Measurements from ENCODE around the gene GUCY1A1. TPM values are rescaled to one million over a fixed set of nuclear protein-coding genes. Genes with fewer than 3 reads are reported as not detected.

Gene GUCY1A1
- total and polyA plus RNA-seq, 2 experiments from 2014 or later = not detected

DNA sequence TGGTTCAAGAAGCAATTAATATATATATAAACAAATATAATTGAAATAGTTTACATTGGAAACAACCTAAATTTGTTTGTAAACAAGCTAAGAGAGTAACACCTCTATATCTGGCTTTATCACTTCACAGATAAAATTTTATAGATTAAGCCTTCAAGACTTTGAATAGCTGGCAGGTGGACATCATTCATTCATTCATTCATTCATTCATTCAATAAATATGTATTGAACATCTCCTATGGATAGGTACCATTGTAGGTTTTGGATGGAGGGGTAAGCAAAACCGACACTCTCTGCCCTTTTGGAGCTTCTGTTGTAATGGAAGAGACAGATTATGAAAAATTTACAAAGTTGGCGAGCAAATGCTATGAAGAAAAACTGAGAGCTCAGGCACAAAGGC is 35.2 kb downstream of the GUCY1A1 start:
- TF ChIP-seq EZH2 (IDR thresholded peaks at IDR 0.05; ENCODE audit: insufficient read depth, poor library complexity, severe bottlenecking) = no peak
- DNase-seq = no peak
- 0 out of 2 replicates have a peak, but pooled peaks cover 3% of the 10 kb centered on the region for H3K9me2 ChIP-seq (ENCODE audit: insufficient read depth)
- in situ Hi-C loops (cut with MboI) = no loop called here
- no peak overlapping the region for H3K4me2 ChIP-seq (ENCODE audit: unreplicated experiment)
- H3K9me3 ChIP-seq (ENCODE audit: low read depth) = no peaks in the 10 kb centered on the region
- no peaks in the 10 kb centered on the region for H3K4me1 ChIP-seq (ENCODE audit: insufficient read depth)
- no peaks in the 10 kb centered on the region for H3K27me3 ChIP-seq (replicated peaks; ENCODE audit: insufficient read depth)
- H3K9ac ChIP-seq = no peak overlapping the region
- no peaks in the 10 kb centered on the region for H3K79me2 ChIP-seq (ENCODE audit: insufficient read depth)
- 36 to 37% methylated on average over 2 of the region's 2 CpGs for WGBS, 2 experiments (ENCODE audit: low coverage in 1 of 2, low lambda C conversion rate in 2 of 2, missing lambda C conversion rate in 2 of 2)
- H3K27ac ChIP-seq = no peak overlapping the region
- H4K20me1 ChIP-seq (ENCODE audit: insufficient read depth) = no peaks in the 10 kb centered on the region
- no peaks in the 10 kb centered on the region for H3F3A ChIP-seq (ENCODE audit: insufficient read depth)
- no peak overlapping the region for H3K4me3 ChIP-seq
- H2AFZ ChIP-seq = no peak overlapping the region
- H3K36me3 ChIP-seq (ENCODE audit: low read depth) = no peaks in the 10 kb centered on the region

DNA sequence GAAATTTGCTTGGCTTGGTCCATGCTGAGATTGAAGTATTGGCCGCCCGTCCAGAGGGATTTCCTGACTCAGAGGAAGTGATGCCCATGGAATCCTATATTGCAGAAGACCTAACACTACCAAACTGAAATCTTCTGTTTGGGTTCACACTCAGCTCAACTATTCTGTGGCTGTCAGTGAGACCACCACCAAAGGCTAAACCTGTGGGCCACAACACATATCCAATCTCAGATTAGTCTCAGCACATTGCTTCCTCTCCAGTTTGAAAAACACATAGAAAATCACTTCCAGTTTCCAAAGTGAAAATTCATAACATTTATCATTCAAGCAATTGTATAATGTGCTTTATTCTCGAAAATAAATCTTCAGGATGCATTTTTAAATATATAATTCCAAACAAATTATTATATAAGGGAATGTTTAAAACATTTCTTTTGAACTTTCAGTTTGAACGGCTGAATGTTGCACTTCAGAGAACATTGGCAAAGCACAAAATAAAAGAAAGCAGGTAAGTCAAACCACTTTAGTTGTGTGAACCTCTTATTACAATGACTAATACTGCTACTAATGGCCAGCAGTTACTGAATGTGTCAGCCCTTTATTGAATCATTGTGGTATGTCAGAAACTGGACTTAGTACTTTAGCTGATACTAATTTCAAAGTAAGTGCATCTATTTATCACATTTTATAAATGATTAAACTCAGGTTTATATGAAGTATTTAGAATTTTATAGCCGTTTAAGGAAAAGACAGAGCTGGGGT is 37.0 kb downstream of the GUCY1A1 start:
- Histone ChIP-seq H3K9ac (no peak overlapping the region), H3K9me3 (ENCODE audit: low read depth) (no peaks in the 10 kb centered on the region), H3K4me1 (ENCODE audit: insufficient read depth) (no peaks in the 10 kb centered on the region), H3F3A (ENCODE audit: insufficient read depth) (no peaks in the 10 kb centered on the region), H3K36me3 (ENCODE audit: low read depth) (no peaks in the 10 kb centered on the region), H3K4me2 (ENCODE audit: unreplicated experiment) (no peak overlapping the region), H2AFZ (no peak overlapping the region), H3K79me2 (ENCODE audit: insufficient read depth) (no peaks in the 10 kb centered on the region), H3K27ac (no peak overlapping the region), H3K27me3 (replicated peaks; ENCODE audit: insufficient read depth) (no peaks in the 10 kb centered on the region), H3K9me2 (ENCODE audit: insufficient read depth) (no peaks in the 10 kb centered on the region), H3K4me3 (no peak overlapping the region), H4K20me1 (ENCODE audit: insufficient read depth) (no peaks in the 10 kb centered on the region)
- WGBS, 2 experiments (ENCODE audit: low coverage in 1 of 2, low lambda C conversion rate in 2 of 2, missing lambda C conversion rate in 2 of 2) = 46 to 52% methylated on average over 5 of the region's 5 CpGs
- TF ChIP-seq EZH2 (IDR thresholded peaks at IDR 0.05; ENCODE audit: insufficient read depth, poor library complexity, severe bottlenecking) = no peak
- no peak for TF ChIP-seq EZH2phosphoT487 (IDR thresholded peaks at IDR 0.05; ENCODE audit: insufficient read depth, low read depth)
- DNase-seq = peak; percentile 38
- in situ Hi-C loops (cut with MboI) = no loop called here

DNA sequence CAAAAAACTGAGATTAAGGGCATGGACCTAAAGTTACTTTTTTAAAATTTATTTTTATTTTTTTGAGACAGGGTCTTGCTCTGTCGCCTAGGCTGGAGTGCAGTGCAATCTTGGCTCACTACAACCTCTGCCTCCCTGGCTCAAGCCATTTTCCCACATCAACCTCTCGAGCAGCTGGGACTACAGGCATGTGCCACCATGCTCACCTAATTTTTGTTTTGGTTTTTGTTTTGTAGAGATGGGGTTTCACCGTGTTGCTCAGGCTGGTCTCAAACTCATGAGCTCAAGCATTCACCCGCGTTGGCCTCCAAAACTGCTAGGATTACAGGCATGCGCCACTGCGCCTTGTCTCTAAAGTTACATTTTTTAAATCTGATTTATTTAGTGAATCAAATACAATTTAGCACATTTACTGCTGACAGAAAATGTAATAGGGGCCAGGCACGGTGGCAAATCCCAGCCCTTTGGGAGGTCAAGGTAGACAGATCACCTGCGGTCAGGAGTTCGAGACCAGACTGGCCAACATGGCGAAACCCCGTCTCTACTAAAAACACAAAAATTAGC is 38.3 kb downstream of the GUCY1A1 start:
- H3K36me3 ChIP-seq (ENCODE audit: low read depth) = no peaks in the 10 kb centered on the region
- H3K9me2 ChIP-seq (ENCODE audit: insufficient read depth) = no peaks in the 10 kb centered on the region
- H3K9me3 ChIP-seq (ENCODE audit: low read depth) = no peaks in the 10 kb centered on the region
- no peak overlapping the region for H3K4me2 ChIP-seq (ENCODE audit: unreplicated experiment)
- no peak overlapping the region for H2AFZ ChIP-seq
- H3K4me1 ChIP-seq (ENCODE audit: insufficient read depth) = no peaks in the 10 kb centered on the region
- WGBS, 2 experiments (ENCODE audit: low coverage in 1 of 2, low lambda C conversion rate in 2 of 2, missing lambda C conversion rate in 2 of 2) = 67 to 73% methylated on average over 12 of the region's 12 CpGs
- H3F3A ChIP-seq (ENCODE audit: insufficient read depth) = no peaks in the 10 kb centered on the region
- no peak overlapping the region for H3K27ac ChIP-seq
- no peaks in the 10 kb centered on the region for H3K27me3 ChIP-seq (replicated peaks; ENCODE audit: insufficient read depth)
- H3K4me3 ChIP-seq = no peak overlapping the region
- DNase-seq = no peak
- no peak overlapping the region for H3K9ac ChIP-seq
- no peak for TF ChIP-seq EZH2 (IDR thresholded peaks at IDR 0.05; ENCODE audit: insufficient read depth, poor library complexity, severe bottlenecking)
- no peak for TF ChIP-seq EZH2phosphoT487 (IDR thresholded peaks at IDR 0.05; ENCODE audit: insufficient read depth, low read depth)
- H3K79me2 ChIP-seq (ENCODE audit: insufficient read depth) = no peaks in the 10 kb centered on the region
- H4K20me1 ChIP-seq (ENCODE audit: insufficient read depth) = no peaks in the 10 kb centered on the region; the same call in 1 of the 2 replicates
- in situ Hi-C loops (cut with MboI) = no loop called here

DNA sequence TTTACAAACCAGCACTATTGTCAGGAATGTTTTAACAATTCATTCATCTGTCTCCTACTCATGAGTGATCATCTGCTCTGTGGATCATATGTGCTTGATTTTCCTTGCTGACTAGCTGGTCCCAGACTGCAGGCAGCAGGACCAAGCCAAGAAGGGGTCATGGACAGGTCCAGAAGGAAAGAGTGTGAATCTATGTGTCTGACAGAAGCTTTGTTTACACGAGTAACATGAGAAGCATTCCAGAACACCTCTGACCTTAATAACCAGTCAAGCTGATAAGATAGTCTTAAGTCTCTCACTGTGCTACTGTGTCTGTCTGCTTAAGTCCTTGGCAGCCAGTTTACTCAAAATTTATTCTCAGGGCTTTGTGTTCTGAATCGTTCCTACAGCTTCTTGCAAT is 39.0 kb downstream of the GUCY1A1 start:
- no peak overlapping the region for H3K4me3 ChIP-seq
- H4K20me1 ChIP-seq (ENCODE audit: insufficient read depth) = no peaks in the 10 kb centered on the region; the same call in 1 of the 2 replicates
- WGBS, 2 experiments (ENCODE audit: low coverage in 1 of 2, low lambda C conversion rate in 2 of 2, missing lambda C conversion rate in 2 of 2) = 3 to 11% methylated on average over 2 of the region's 2 CpGs
- in situ Hi-C loops (cut with MboI) = no loop called here
- H3K9me2 ChIP-seq (ENCODE audit: insufficient read depth) = no peaks in the 10 kb centered on the region
- H3K9me3 ChIP-seq (ENCODE audit: low read depth) = no peaks in the 10 kb centered on the region
- no peaks in the 10 kb centered on the region for H3K27me3 ChIP-seq (replicated peaks; ENCODE audit: insufficient read depth)
- H3K36me3 ChIP-seq (ENCODE audit: low read depth) = no peaks in the 10 kb centered on the region
- no peak for TF ChIP-seq EZH2phosphoT487 (IDR thresholded peaks at IDR 0.05; ENCODE audit: insufficient read depth, low read depth)
- no peak for TF ChIP-seq EZH2 (IDR thresholded peaks at IDR 0.05; ENCODE audit: insufficient read depth, poor library complexity, severe bottlenecking)
- no peak overlapping the region for H2AFZ ChIP-seq
- no peaks in the 10 kb centered on the region for H3K4me1 ChIP-seq (ENCODE audit: insufficient read depth)
- no peak overlapping the region for H3K9ac ChIP-seq
- no peak overlapping the region for H3K27ac ChIP-seq
- no peaks in the 10 kb centered on the region for H3K79me2 ChIP-seq (ENCODE audit: insufficient read depth)
- no peak for DNase-seq
- H3K4me2 ChIP-seq (ENCODE audit: unreplicated experiment) = no peak overlapping the region
- H3F3A ChIP-seq (ENCODE audit: insufficient read depth) = no peaks in the 10 kb centered on the region

Measured in GM23248 (cell line).